DOHH2 (cell line): Measurements from ENCODE around the gene LRRC38.

Source experiments
- H3F3A ChIP-seq: fragments of 200-600 bp; sonication (generic), shearing (Covaris generic); 2 replicates; pipeline ENCODE4 v1.6.0; 2016; ENCODE audit warnings: antibody characterized with exemption, mild to moderate bottlenecking; ENCODE audit not compliant: control insufficient read depth, insufficient read depth
- H3K27ac ChIP-seq: fragments of 200-600 bp; sonication (generic); 2 replicates; pipeline ENCODE4 v1.5.1; 2014; ENCODE audit warnings: low read depth, mild to moderate bottlenecking, low read length, moderate library complexity
- H3K27me3 ChIP-seq: fragments of 200-600 bp; sonication (generic); 2 replicates; pipeline ENCODE4 v1.6.1; 2014; ENCODE audit warnings: mild to moderate bottlenecking, low read length, mixed read lengths; ENCODE audit not compliant: control insufficient read depth
- H3K36me3 ChIP-seq: fragments of 200-600 bp; sonication (generic); 2 replicates; pipeline ENCODE4 v1.6.1; 2014; ENCODE audit warnings: mild to moderate bottlenecking, low read length, moderate library complexity, mixed read lengths; ENCODE audit not compliant: control insufficient read depth
- H3K4me1 ChIP-seq: fragments of 200-600 bp; sonication (generic); 2 replicates; pipeline ENCODE4 v1.6.1; 2014; ENCODE audit warnings: mild to moderate bottlenecking, low read length, mixed read lengths; ENCODE audit not compliant: control insufficient read depth
- H3K4me2 ChIP-seq: fragments of 200-600 bp; sonication (generic); 2 replicates; pipeline ENCODE4 v1.6.0; 2014; ENCODE audit warnings: mild to moderate bottlenecking, low read length, moderate library complexity
- H3K4me3 ChIP-seq: fragments of 200-600 bp; sonication (generic); 2 replicates; pipeline ENCODE4 v1.5.1; 2014; ENCODE audit warnings: mild to moderate bottlenecking, low read length, mixed read lengths
- H3K79me2 ChIP-seq: fragments of 200-600 bp; sonication (generic); 2 replicates; pipeline ENCODE4 v1.6.1; 2014; ENCODE audit warnings: mild to moderate bottlenecking, low read length, mixed read lengths; ENCODE audit not compliant: control insufficient read depth
- H3K9me2 ChIP-seq: fragments of 200-600 bp; sonication (generic); replicated peaks from 2 replicates; pipeline ENCODE4 v1.6.1; 2014; ENCODE audit warnings: mild to moderate bottlenecking, low read length, mixed read lengths; ENCODE audit not compliant: control insufficient read depth
- H3K9me3 ChIP-seq: fragments of 200-600 bp; sonication (generic); 2 replicates; pipeline ENCODE4 v1.6.1; 2014; ENCODE audit warnings: antibody characterized with exemption, low read length, mixed read lengths; ENCODE audit not compliant: control insufficient read depth, insufficient read depth
- H4K20me1 ChIP-seq: fragments of 200-600 bp; sonication (generic); 2 replicates; pipeline ENCODE4 v1.6.0; 2014; ENCODE audit warnings: low read depth, mild to moderate bottlenecking, antibody characterized with exemption, low read length, moderate library complexity; ENCODE audit not compliant: control insufficient read depth, insufficient read depth
- CTCF ChIP-seq: fragments of 200-600 bp; sonication (generic); IDR thresholded peaks from one replicate; pipeline ENCODE4 v1.5.1; 2014; ENCODE audit warnings: antibody characterized with exemption, mild to moderate bottlenecking, low read depth, low read length; ENCODE audit not compliant: poor library complexity, severe bottlenecking
- EZH2phosphoT487 ChIP-seq: fragments of 200-600 bp; sonication (generic); IDR thresholded peaks from 2 replicates; pipeline ENCODE4 v1.6.1; 2017; ENCODE audit warnings: borderline replicate concordance, mild to moderate bottlenecking, antibody characterized with exemption, low read length, moderate library complexity, mixed read lengths

The LRRC38 gene

GRCh38 chr1:13478692-13479091 lies 35.1 kb downstream of the LRRC38 start:
- Histone ChIP-seq H3K4me3 (no peak overlapping the region), H3K9me2 (no peaks in the 10 kb centered on the region), H3K36me3 (no peaks in the 10 kb centered on the region), H3K9me3 (no peaks in the 10 kb centered on the region), H3K4me2 (no peak overlapping the region), H4K20me1 (no peaks in the 10 kb centered on the region), H3K27ac (no peak overlapping the region), H3K79me2 (no peaks in the 10 kb centered on the region), H3K4me1 (no peaks in the 10 kb centered on the region), H3F3A (no peaks in the 10 kb centered on the region), H3K27me3 (no peaks in the 10 kb centered on the region)
- TF ChIP-seq CTCF: no peak
- TF ChIP-seq EZH2phosphoT487: no peak

- Histone ChIP-seq H3K9me3 (no peaks in the 10 kb centered on the region), H3K79me2 (no peaks in the 10 kb centered on the region), H3K4me2 (no peak overlapping the region), H3K9me2 (no peaks in the 10 kb centered on the region), H3F3A (no peaks in the 10 kb centered on the region), H3K4me1 (no peaks in the 10 kb centered on the region), H3K36me3 (no peaks in the 10 kb centered on the region), H3K27me3 (no peaks in the 10 kb centered on the region), H3K27ac (no peak overlapping the region), H3K4me3 (no peak overlapping the region), H4K20me1 (no peaks in the 10 kb centered on the region)
- TF ChIP-seq EZH2phosphoT487: no peak
- no peak for TF ChIP-seq CTCF
Observed at GRCh38 chr1:13469343-13469742, 44.5 kb downstream of the LRRC38 start.

- Histone ChIP-seq H3K27ac (no peak overlapping the region), H3F3A (no peaks in the 10 kb centered on the region), H3K4me3 (no peak overlapping the region), H3K9me3 (no peaks in the 10 kb centered on the region), H3K79me2 (no peaks in the 10 kb centered on the region), H3K4me1 (no peaks in the 10 kb centered on the region), H3K27me3 (no peaks in the 10 kb centered on the region), H4K20me1 (no peaks in the 10 kb centered on the region), H3K9me2 (no peaks in the 10 kb centered on the region), H3K4me2 (no peak overlapping the region), H3K36me3 (no peaks in the 10 kb centered on the region)
- TF ChIP-seq CTCF (no peak), EZH2phosphoT487 (no peak)
Observed at GRCh38 chr1:13465515-13465914, 48.3 kb downstream of the LRRC38 start.

GRCh38 chr1:13462682-13463081 lies 51.1 kb downstream of the LRRC38 start:
- no peaks in the 10 kb centered on the region for H3K4me1 ChIP-seq
- H3K27ac ChIP-seq: no peak overlapping the region
- no peaks in the 10 kb centered on the region for H3F3A ChIP-seq
- no peak overlapping the region for H3K4me2 ChIP-seq
- no peaks in the 10 kb centered on the region for H3K9me3 ChIP-seq
- H3K79me2 ChIP-seq: no peaks in the 10 kb centered on the region
- no peaks in the 10 kb centered on the region for H3K36me3 ChIP-seq
- TF ChIP-seq CTCF (no peak), EZH2phosphoT487 (no peak)
- no peaks in the 10 kb centered on the region for H3K9me2 ChIP-seq
- H4K20me1 ChIP-seq: no peaks in the 10 kb centered on the region
- H3K4me3 ChIP-seq: no peak overlapping the region
- no peaks in the 10 kb centered on the region for H3K27me3 ChIP-seq
